Right lobe of liver (tissue), 6 donors: ENCODE data around the gene CBLN3. TPM values are rescaled to one million over a fixed set of nuclear protein-coding genes. Genes with fewer than 3 reads are reported as not detected.

Experiments
- ATAC-seq, 4 donors: fragments of 200-7000 bp; cut with Tn5 transposase; one replicate each; pipeline ENCODE4 v1.9.1; 2020; ENCODE audit warnings: mild to moderate bottlenecking in 4 of 4, moderate library complexity in 4 of 4
- DNase-seq, 3 donors: peaks; one replicate each; pipeline ENCODE4 v3.0.0-alpha.2; 2020
- H3K27ac ChIP-seq, 3 donors: fragments of 200-600 bp; one replicate each; pipeline ENCODE4 v1.8.0; 2022
- H3K27me3 ChIP-seq, 2 donors: fragments of 200-600 bp; one replicate each; pipeline ENCODE4 v1.8.0; 2022
- H3K36me3 ChIP-seq, 4 donors: fragments of 200-600 bp; sonication (generic) in 1 of 4; one replicate each; pipeline versions ENCODE4 v1.5.1 to v1.8.0; 2017 to 2022; ENCODE audit warnings: control low read depth in 1 of 4
- H3K4me1 ChIP-seq, 4 donors: fragments of 200-600 bp; sonication (generic) in 1 of 4; one replicate each; pipeline versions ENCODE4 v1.5.1 to v1.8.0; 2017 to 2022; ENCODE audit warnings: control low read depth in 1 of 4
- H3K4me3 ChIP-seq, 3 donors: fragments of 200-600 bp; one replicate each; pipeline ENCODE4 v1.8.0; 2022
- H3K9me3 ChIP-seq, 4 donors: fragments of 200-600 bp; sonication (generic) in 1 of 4; one replicate each; pipeline versions ENCODE4 v1.5.1 to v1.8.0; 2017 to 2022; ENCODE audit warnings: control low read depth in 1 of 4
- CTCF ChIP-seq, 4 donors: fragments of 200-600 bp in 3 of 4; fragments of 450-650 bp in 1 of 4; IDR thresholded peaks; one replicate each; pipeline versions ENCODE4 v1.5.1 to v1.8.0; 2016 to 2022; ENCODE audit warnings: antibody characterized with exemption in 4 of 4, mild to moderate bottlenecking in 2 of 4
- POLR2A ChIP-seq: fragments of 450-650 bp; IDR thresholded peaks from one replicate; pipeline ENCODE4 v1.6.1; 2017; ENCODE audit warnings: antibody characterized with exemption, mild to moderate bottlenecking
- WGBS: methylation state at CpG from one replicate; pipeline ENCODE4 v1.1.6; 2018; ENCODE audit warnings: low coverage, low lambda C conversion rate; ENCODE audit not compliant: insufficient coverage; ENCODE audit errors: missing lambda C conversion rate; 5-methylcytosine and 5-hydroxymethylcytosine counted together
- intact Hi-C, 2 donors: fragments of 100-400 bp; cut with DNase I; formaldehyde crosslinking; loops; one replicate each; pipeline versions ENCODE4 v1.11.2 to v1.14.1; 2022
- total RNA-seq, 6 experiments: library from RNA; depleted of rRNA in 2 of 6; stranded (reverse); fragments of >200 nt in 2 of 6; fragmentation: NEBNext Ultra II Directional in 3 of 6; extraction: Animal tissue kit (Norgen Biotek cat#: 25700) in 3 of 6; gene quantifications; one replicate each; pipeline versions ENCODE4 v1.1.0 to v1.2.4, GENCODE V29; 2016 to 2023
- donor health status: DM: no; HTN: yes; CAD: no.
- donor health status: DM: no; HTN: no; CAD: no.
- donor health status: DM: no; HTN: no; CAD: no.
- donor health status: DM: no; HTN: yes; CAD: no.
- donor health status: DM: no; HTN: yes; CAD: no.

Gene CBLN3
- total RNA-seq, 6 experiments from 2014 or later = 0.74 to 1.8 (median 1.2) TPM

GRCh38 chr14:24398653-24399446, 30.6 kb downstream of the CBLN3 start, which contains the start of gene NYNRIN:
TSS of gene NYNRIN (plus strand) at chr14:24399003. CDS start at chr14:24399247, 244 bp downstream.
- WGBS = 3% methylated on average over 7 of the region's 57 CpGs
- Histone ChIP-seq H3K27ac (peak within 1 kb of the TSS; percentile 27 to 52 (median 50)), H3K36me3 (no peaks in the 10 kb centered on the region), H3K4me1 (peaks cover 0 to 24% (median 0%) of the 10 kb centered on the region in 4 donors), H3K9me3 (no peaks in the 10 kb centered on the region), H3K27me3 (no peaks in the 10 kb centered on the region), H3K4me3 (peak within 1 kb of the TSS; percentile 59 to 62 (median 61))
- ATAC-seq (peak; percentile 71 to 78 (median 75)), DNase-seq (peak in 2 of 3 donors; percentile 52 to 61)
- intact Hi-C loops = no loop called here
- TF ChIP-seq CTCF (IDR thresholded peaks at IDR 0.05) = no peak
- TF ChIP-seq POLR2A = no peak

GRCh38 chr14:24398293-24398652, 31.2 kb downstream of the CBLN3 start:
- TF ChIP-seq POLR2A (no peak), CTCF (IDR thresholded peaks at IDR 0.05) (no peak)
- 20% methylated on average over 1 of the region's 7 CpGs for WGBS
- Histone ChIP-seq H3K36me3 (no peaks in the 10 kb centered on the region), H3K27ac (peak overlapping the region in 2 of 3 donors; percentile 26 to 52), H3K4me1 (peaks cover 0 to 24% (median 0%) of the 10 kb centered on the region in 4 donors), H3K9me3 (no peaks in the 10 kb centered on the region), H3K4me3 (peak overlapping the region; percentile 59 to 62 (median 61)), H3K27me3 (no peaks in the 10 kb centered on the region)
- intact Hi-C loops = no loop called here
- ATAC-seq = peak in 3 of 4 donors; percentile 12 to 38 (median 27)
- no peak for DNase-seq

- 60% methylated on average over 2 of the region's 6 CpGs for WGBS
- peak overlapping the region in 1 of 3 donors; percentile 26 for H3K27ac ChIP-seq
- intact Hi-C loops = no loop called here
These were observed 31.7 kb downstream of the CBLN3 start for GRCh38 chr14:24397639-24398292.

More at GRCh38 chr14:24397639-24398292, 31.7 kb downstream of the CBLN3 start:
- Histone ChIP-seq H3K4me1 (peaks cover 0 to 21% (median 0%) of the 10 kb centered on the region in 4 donors), H3K27me3 (no peaks in the 10 kb centered on the region), H3K4me3 (no peak overlapping the region), H3K36me3 (no peaks in the 10 kb centered on the region), H3K9me3 (no peaks in the 10 kb centered on the region)
- no peak for ATAC-seq
- TF ChIP-seq POLR2A = no peak
- no peak for TF ChIP-seq CTCF (IDR thresholded peaks at IDR 0.05)
- DNase-seq = no peak
